ENCODE data around the gene MYOD1. TPM values are rescaled to one million over a fixed set of nuclear protein-coding genes. Genes with fewer than 3 reads are reported as not detected.

MYOD1 gene
- total and polyA plus RNA-seq, 7 experiments from 2014 or later, result not detected

GRCh38 chr11:17764446-17765218 is 45.3 kb downstream of the MYOD1 start:
- no peak overlapping the region for H3K27ac Mint-ChIP-seq
- DNase-seq, result no peak
- no peak overlapping the region for H3K4me3 Mint-ChIP-seq
- no peaks in the 10 kb centered on the region for H3K36me3 Mint-ChIP-seq
- POLR2A ChIA-PET, result no interaction called here
- H3K9me3 ChIP-seq (ENCODE audit: control insufficient read depth in 2 of 3, low read length in 3 of 3), result no peaks in the 10 kb centered on the region
- ATAC-seq, result no peak
- CTCF ChIA-PET, result no interaction called here
- H3K4me1 ChIP-seq (ENCODE audit: control insufficient read depth in 2 of 2, insufficient read depth in 2 of 2, low read length in 2 of 2), result no peaks in the 10 kb centered on the region
- H3K36me3 ChIP-seq (ENCODE audit: control insufficient read depth in 2 of 3, insufficient read depth in 3 of 3, low read length in 3 of 3), result no peaks in the 10 kb centered on the region
- no peaks in the 10 kb centered on the region for H3K4me1 Mint-ChIP-seq
- H3K27me3 Mint-ChIP-seq, result no peaks in the 10 kb centered on the region
- no peak overlapping the region for H3K27ac ChIP-seq (ENCODE audit: low read depth, low read length)
- no peaks in the 10 kb centered on the region for H3K27me3 ChIP-seq (ENCODE audit: control insufficient read depth in 2 of 2, insufficient read depth in 2 of 2, low read length in 2 of 2)
- no peaks in the 10 kb centered on the region for H3K9me3 Mint-ChIP-seq
- intact Hi-C loops (cut with micrococcal nuclease), result no loop called here
- H3K4me3 ChIP-seq (ENCODE audit: low read length), result no peak overlapping the region

- H3K4me1 Mint-ChIP-seq, result no peaks in the 10 kb centered on the region
- ATAC-seq (no peak), DNase-seq (no peak)
- ChIA-PET CTCF (interaction anchor here (1.1 kb wide), 1 partner anchor 34 kb away, joined by 3 read pairs; no protein-coding TSS in a partner anchor), POLR2A (no interaction called here)
- H3K9me3 ChIP-seq (ENCODE audit: control insufficient read depth in 2 of 3, low read length in 3 of 3), result no peaks in the 10 kb centered on the region
- H3K27ac ChIP-seq (ENCODE audit: low read depth, low read length), result no peak overlapping the region
- no peak overlapping the region for H3K4me3 ChIP-seq (ENCODE audit: low read length)
- H3K36me3 ChIP-seq (ENCODE audit: control insufficient read depth in 2 of 3, insufficient read depth in 3 of 3, low read length in 3 of 3), result no peaks in the 10 kb centered on the region
- no peaks in the 10 kb centered on the region for H3K4me1 ChIP-seq (ENCODE audit: control insufficient read depth in 2 of 2, insufficient read depth in 2 of 2, low read length in 2 of 2)
- intact Hi-C loops (cut with micrococcal nuclease), result no loop called here
- no peaks in the 10 kb centered on the region for H3K27me3 ChIP-seq (ENCODE audit: control insufficient read depth in 2 of 2, insufficient read depth in 2 of 2, low read length in 2 of 2)
- no peak overlapping the region for H3K27ac Mint-ChIP-seq
- H3K9me3 Mint-ChIP-seq, result no peaks in the 10 kb centered on the region
- H3K4me3 Mint-ChIP-seq, result no peak overlapping the region
- H3K27me3 Mint-ChIP-seq, result no peaks in the 10 kb centered on the region
- no peaks in the 10 kb centered on the region for H3K36me3 Mint-ChIP-seq
Measured at GRCh38 chr11:17765356-17766072, 46.1 kb downstream of the MYOD1 start.

- Mint-ChIP-seq H3K4me3 (no peak overlapping the region), H3K36me3 (no peaks in the 10 kb centered on the region), H3K27me3 (no peaks in the 10 kb centered on the region), H3K27ac (no peak overlapping the region), H3K9me3 (no peaks in the 10 kb centered on the region), H3K4me1 (no peaks in the 10 kb centered on the region)
- intact Hi-C loops (cut with micrococcal nuclease), result no loop called here
- ChIA-PET CTCF (interaction anchor here (1.1 kb wide), 1 partner anchor 34 kb away, joined by 3 read pairs; no protein-coding TSS in a partner anchor), POLR2A (no interaction called here)
- DNase-seq (no peak), ATAC-seq (no peak)
- no peaks in the 10 kb centered on the region for H3K36me3 ChIP-seq (ENCODE audit: control insufficient read depth in 2 of 3, insufficient read depth in 3 of 3, low read length in 3 of 3)
- no peaks in the 10 kb centered on the region for H3K4me1 ChIP-seq (ENCODE audit: control insufficient read depth in 2 of 2, insufficient read depth in 2 of 2, low read length in 2 of 2)
- H3K27ac ChIP-seq (ENCODE audit: low read depth, low read length), result no peak overlapping the region
- no peaks in the 10 kb centered on the region for H3K27me3 ChIP-seq (ENCODE audit: control insufficient read depth in 2 of 2, insufficient read depth in 2 of 2, low read length in 2 of 2)
- no peak overlapping the region for H3K4me3 ChIP-seq (ENCODE audit: low read length)
- H3K9me3 ChIP-seq (ENCODE audit: control insufficient read depth in 2 of 3, low read length in 3 of 3), result no peaks in the 10 kb centered on the region
Measured at GRCh38 chr11:17766073-17766359, 46.6 kb downstream of the MYOD1 start.

- Histone ChIP-seq H3K9me3 (ENCODE audit: control insufficient read depth in 2 of 3, low read length in 3 of 3) (no peaks in the 10 kb centered on the region), H3K27ac (ENCODE audit: low read depth, low read length) (no peak overlapping the region), H3K4me1 (ENCODE audit: control insufficient read depth in 2 of 2, insufficient read depth in 2 of 2, low read length in 2 of 2) (no peaks in the 10 kb centered on the region), H3K36me3 (ENCODE audit: control insufficient read depth in 2 of 3, insufficient read depth in 3 of 3, low read length in 3 of 3) (no peaks in the 10 kb centered on the region), H3K27me3 (ENCODE audit: control insufficient read depth in 2 of 2, insufficient read depth in 2 of 2, low read length in 2 of 2) (no peaks in the 10 kb centered on the region), H3K4me3 (ENCODE audit: low read length) (no peak overlapping the region)
- intact Hi-C loops (cut with micrococcal nuclease), result no loop called here
- H3K27ac Mint-ChIP-seq, result no peak overlapping the region
- ChIA-PET POLR2A (no interaction called here), CTCF (interaction anchor here (0.9 kb wide), 1 partner anchor 172 kb away, joined by 3 read pairs; no protein-coding TSS in a partner anchor)
- ATAC-seq (no peak), DNase-seq (no peak)
- H3K4me3 Mint-ChIP-seq, result no peak overlapping the region
- H3K4me1 Mint-ChIP-seq, result no peaks in the 10 kb centered on the region
- H3K9me3 Mint-ChIP-seq, result no peaks in the 10 kb centered on the region
- no peaks in the 10 kb centered on the region for H3K27me3 Mint-ChIP-seq
- no peaks in the 10 kb centered on the region for H3K36me3 Mint-ChIP-seq
Measured at GRCh38 chr11:17766590-17766989, 47.2 kb downstream of the MYOD1 start.

- intact Hi-C loops (cut with micrococcal nuclease), result no loop called here
- CTCF ChIA-PET, result interaction anchor here (0.9 kb wide), 1 partner anchor 172 kb away, joined by 3 read pairs; no protein-coding TSS in a partner anchor
Measured at GRCh38 chr11:17767301-17767885, 48.0 kb downstream of the MYOD1 start.

GRCh38 chr11:17767914-17768313 is 48.5 kb downstream of the MYOD1 start:
- Histone ChIP-seq H3K27me3 (ENCODE audit: control insufficient read depth in 2 of 2, insufficient read depth in 2 of 2, low read length in 2 of 2) (no peaks in the 10 kb centered on the region), H3K4me1 (ENCODE audit: control insufficient read depth in 2 of 2, insufficient read depth in 2 of 2, low read length in 2 of 2) (no peaks in the 10 kb centered on the region), H3K4me3 (ENCODE audit: low read length) (no peak overlapping the region), H3K36me3 (ENCODE audit: control insufficient read depth in 2 of 3, insufficient read depth in 3 of 3, low read length in 3 of 3) (no peaks in the 10 kb centered on the region), H3K27ac (ENCODE audit: low read depth, low read length) (no peak overlapping the region), H3K9me3 (ENCODE audit: control insufficient read depth in 2 of 3, low read length in 3 of 3) (no peaks in the 10 kb centered on the region)
- ChIA-PET POLR2A (no interaction called here), CTCF (no interaction called here)
- DNase-seq (no peak), ATAC-seq (no peak)
- no peaks in the 10 kb centered on the region for H3K4me1 Mint-ChIP-seq
- no peak overlapping the region for H3K4me3 Mint-ChIP-seq
- no peaks in the 10 kb centered on the region for H3K36me3 Mint-ChIP-seq
- no peak overlapping the region for H3K27ac Mint-ChIP-seq
- H3K9me3 Mint-ChIP-seq, result no peaks in the 10 kb centered on the region
- intact Hi-C loops (cut with micrococcal nuclease), result no loop called here
- no peaks in the 10 kb centered on the region for H3K27me3 Mint-ChIP-seq

More at GRCh38 chr11:17767301-17767885, 48.0 kb downstream of the MYOD1 start:
- H3K27me3 ChIP-seq (ENCODE audit: control insufficient read depth in 2 of 2, insufficient read depth in 2 of 2, low read length in 2 of 2), result no peaks in the 10 kb centered on the region
- Mint-ChIP-seq H3K4me3 (no peak overlapping the region), H3K4me1 (no peaks in the 10 kb centered on the region), H3K36me3 (no peaks in the 10 kb centered on the region), H3K27ac (no peak overlapping the region), H3K27me3 (no peaks in the 10 kb centered on the region), H3K9me3 (no peaks in the 10 kb centered on the region)
- H3K4me3 ChIP-seq (ENCODE audit: low read length), result no peak overlapping the region
- POLR2A ChIA-PET, result no interaction called here
- H3K27ac ChIP-seq (ENCODE audit: low read depth, low read length), result no peak overlapping the region
- no peaks in the 10 kb centered on the region for H3K4me1 ChIP-seq (ENCODE audit: control insufficient read depth in 2 of 2, insufficient read depth in 2 of 2, low read length in 2 of 2)
- H3K36me3 ChIP-seq (ENCODE audit: control insufficient read depth in 2 of 3, insufficient read depth in 3 of 3, low read length in 3 of 3), result no peaks in the 10 kb centered on the region
- H3K9me3 ChIP-seq (ENCODE audit: control insufficient read depth in 2 of 3, low read length in 3 of 3), result no peaks in the 10 kb centered on the region
- ATAC-seq, result no peak
- DNase-seq, result no peak
